HG02970 (cell line): ENCODE measurements around the gene KLK15.
"Not testable (repeated sequence)": the region's sequence is repeated elsewhere in the genome, so short reads cannot be mapped to it uniquely, and the experiment has no call there.

Experiments
- ATAC-seq: cut with Tn5 transposase; IDR thresholded peaks from one replicate; pipeline ENCODE4 v1.9.1; 2021; ENCODE audit warnings: mild to moderate bottlenecking, moderate library complexity, moderate number of reproducible peaks; ENCODE audit not compliant: unreplicated experiment, low FRiP score

KLK15 gene

DNA sequence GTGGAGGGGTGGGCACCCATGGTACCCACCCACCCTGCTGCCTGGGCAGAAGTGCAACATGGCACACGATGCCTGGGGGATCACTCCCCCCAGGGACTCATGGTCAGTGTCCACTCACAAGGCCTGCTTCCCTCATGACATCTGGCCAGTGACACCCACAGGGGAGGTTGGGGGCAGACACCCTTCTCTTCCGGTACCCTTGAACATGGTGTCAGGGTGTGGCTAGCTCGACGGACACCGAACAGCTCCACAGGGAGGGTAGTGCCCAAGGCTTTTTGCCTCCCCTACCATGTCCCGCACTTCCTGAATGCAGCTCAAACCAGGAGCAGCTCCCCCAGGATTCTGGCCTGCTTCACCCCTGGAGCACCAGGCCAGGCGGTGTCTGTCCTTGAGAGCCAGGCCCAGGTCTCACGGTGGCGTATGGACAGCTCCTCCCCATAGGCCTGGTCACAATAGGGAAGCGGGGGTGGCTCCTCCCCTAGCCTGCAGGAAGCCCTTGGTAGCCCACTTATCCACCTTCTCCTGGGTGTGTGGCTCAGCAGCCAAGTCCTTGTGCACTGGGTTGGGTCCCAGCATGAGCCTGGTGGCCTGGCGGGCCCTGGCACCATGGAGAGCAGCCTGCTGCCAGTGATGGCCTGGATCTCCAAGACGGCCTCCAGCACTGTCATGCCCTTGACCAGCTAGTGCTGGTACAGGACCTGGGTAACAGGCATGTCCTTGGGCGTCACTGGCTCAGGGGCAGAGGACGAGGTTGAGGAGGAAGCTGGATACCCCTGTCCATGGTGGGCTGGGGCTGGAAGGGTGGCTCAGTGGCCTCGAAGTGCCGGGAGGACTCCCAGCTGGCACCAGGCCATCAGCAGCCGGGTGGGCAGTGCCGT lies 35.4 kb downstream of the KLK15 start:
- no peak for ATAC-seq

DNA sequence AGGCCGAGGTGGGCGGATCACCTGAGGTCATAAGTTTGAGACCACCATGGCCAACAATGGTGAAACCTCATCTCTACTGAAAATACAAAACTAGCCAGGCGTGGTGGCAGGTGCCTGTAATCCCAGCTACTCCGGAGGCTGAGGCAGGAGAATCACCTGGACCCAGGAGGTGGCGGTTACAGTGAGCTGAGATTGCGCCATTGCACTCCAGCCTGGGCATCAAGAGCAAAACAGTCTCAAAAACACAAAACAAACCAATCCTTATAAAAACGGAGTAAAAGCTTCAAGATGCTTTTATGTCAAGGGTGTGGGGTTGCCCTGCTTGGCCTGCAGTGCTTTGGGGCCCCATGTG lies 36.0 kb downstream of the KLK15 start:
- ATAC-seq, result no peak

DNA sequence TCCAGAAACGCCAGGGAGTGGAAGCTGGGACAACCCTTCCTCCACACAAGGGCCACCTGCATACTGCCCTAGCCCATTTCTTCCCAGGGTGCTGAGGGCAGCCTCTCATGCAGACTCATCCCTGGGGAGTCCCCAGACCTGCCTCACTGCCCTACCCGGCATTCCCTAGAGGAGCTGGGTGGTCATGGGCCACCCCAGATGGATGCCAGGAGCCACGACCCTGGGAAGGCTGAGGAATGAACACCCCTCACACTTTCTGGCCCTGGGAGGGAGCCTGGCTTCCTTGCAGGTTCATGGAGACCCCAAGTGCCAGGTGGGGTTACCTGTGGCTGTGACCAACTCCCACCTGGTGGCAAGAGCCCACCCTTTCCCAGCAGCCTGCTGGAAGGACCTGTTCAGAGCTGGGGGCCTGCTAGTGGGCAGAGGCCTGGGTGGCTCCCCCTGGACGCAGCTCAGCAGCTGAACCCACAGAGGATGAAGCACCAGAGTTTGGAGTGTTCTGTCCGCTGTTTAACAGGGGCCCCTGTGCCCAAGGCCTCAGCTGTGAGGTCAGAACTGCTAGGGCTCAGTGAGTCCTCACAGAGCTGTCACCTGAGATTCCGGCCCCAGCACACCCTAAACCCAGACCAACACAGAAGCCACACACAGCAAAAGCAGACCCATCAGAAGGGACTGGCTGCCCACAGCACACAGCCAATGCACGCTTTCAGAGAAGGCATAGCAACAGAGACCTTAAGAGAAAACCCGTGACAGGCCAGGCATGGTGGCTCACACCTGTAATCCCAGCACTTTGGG lies 36.5 kb downstream of the KLK15 start:
- ATAC-seq, result no peak

DNA sequence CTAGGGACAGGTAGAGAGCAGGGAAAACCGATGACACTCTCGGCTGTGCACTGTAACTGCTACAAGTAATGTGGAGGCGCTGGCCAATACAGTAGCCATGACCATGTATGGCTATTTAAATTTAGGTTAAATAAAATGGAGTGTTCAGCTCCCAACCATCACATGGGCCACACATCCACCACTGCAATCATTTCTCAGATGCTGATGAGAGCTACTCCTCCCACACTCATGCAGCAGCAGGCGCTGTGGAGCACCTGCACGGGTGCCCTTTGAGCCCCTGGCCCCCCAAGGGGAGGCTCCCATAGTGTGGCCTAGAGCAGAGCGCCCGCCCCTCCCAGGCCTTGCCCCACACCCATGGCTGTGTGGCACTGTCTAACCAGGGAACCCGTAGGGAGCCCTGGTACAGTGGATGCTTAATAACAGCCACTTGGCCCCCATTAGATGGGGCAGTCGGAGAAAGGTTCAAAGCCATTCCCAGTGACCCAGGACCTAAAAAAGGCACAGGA lies 37.2 kb downstream of the KLK15 start:
- ATAC-seq, result no peak

DNA sequence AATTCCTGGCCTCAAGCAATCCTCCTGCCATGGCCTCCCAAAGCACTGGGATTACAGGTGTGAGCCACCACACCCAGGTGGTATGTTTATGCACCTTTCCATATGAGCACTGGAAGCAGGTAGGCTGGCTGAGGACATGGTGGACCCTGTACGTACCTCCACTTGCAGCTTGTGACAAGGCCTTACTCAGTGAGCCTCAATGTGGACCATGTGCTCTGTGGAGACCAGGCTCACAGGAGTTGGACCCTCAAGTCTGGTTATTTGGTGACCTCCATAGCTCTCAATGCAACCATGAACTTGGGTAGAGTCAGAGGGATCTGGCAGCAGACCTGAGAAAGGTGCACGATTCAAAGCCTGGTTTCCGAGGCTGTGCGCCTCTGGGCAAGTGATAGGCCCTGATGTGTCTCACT lies 37.7 kb downstream of the KLK15 start:
- ATAC-seq, result no peak

DNA sequence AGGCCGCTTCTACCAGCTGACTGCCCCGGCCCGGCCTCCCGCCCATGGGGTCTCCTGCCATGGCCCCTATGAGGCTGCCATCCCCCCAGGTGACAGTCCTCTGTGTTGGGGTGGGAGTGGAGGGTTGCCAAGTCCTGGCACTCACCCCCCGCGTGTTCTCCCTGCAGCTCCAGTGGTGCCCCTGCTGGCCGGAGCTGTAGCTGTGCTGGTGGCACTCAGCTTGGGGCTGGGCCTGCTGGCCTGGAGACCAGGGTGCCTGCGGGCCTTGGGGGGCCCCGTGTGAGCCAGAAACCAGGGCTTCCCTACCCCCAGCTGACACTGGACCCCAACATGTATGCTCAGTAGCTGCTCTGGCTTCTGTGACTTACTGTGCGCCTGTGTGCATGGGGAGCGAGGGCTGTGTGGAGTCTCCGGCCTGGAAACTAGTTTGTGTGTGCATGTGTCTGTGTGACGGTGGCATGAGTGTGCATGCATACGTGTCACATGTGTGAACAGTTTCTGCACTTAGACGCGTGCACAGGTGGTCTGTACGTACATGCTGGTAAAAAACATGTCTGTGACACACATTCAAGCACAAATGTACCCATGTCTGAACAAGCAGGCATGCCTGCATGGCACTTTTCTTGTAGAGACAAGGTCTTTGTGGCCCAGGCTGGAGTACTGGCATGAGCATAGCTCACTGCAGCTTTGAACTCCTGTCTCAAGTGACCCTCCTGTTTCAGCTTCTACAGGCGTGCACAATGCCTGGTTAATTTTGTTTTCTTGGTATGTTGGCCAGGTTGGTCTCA lies 38.3 kb downstream of the KLK15 start:
- ATAC-seq, result no peak

DNA sequence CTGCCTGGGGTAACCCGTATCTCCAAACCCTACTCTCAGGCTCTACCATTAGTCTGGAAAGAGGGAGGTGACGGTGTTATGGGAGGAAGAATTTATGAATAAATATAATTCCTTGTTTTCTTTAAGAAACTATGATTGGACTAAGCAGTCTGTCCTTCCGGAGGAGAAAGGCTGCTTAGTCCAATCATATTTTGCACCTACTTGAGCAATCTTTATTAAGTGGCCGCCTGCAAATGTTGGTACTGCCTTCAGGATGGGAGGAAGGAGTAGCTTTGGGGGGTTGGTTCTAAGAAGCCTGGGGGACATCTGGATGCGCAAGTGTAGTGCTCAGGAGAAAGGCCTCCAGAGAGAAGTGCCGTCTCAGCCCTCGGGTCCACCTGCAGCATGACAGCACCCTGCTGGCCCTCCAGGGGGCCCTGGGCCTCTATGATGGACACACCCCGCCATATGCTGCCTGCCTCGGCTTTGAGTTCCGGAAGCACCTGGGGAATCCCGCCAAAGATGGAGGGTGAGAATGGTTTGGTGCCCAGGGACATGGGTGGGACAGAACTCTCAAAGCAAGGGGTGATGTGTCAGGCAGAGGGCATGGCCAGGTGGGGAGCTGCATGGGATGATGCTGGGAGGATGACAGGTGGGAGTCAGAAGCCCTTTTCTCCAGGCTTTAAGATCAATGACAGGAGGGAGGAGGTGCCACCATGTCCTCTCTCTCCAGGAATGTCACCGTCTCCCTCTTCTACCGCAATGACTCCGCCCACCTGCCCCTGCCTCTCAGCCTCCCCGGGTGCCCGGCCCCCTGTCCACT lies 39.1 kb downstream of the KLK15 start:
- ATAC-seq, result no peak

DNA sequence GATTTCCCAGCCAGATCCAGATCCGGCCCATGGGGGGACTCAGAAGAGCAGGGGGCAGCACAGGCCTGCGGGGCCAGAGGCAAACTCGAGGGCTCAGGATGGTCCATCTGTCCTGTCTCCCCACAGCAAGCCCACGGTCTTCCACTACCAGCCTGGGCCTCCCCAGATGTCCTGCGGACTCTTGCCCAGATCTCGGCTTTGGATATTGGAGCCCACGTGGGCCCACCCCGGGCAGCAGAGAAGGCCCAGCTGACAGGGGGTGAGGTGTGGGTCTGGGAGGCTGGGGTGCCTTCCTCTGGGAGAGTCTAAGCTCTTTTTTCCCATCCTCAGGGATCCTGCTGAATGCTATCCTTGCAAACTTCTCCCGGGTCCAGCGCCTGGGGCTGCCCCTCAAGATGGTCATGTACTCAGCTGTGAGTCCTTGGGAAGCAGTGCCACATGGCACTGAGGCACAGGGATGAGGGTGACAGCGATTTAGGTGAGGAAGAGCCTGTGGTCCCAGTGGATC lies 39.8 kb downstream of the KLK15 start:
- no peak for ATAC-seq

DNA sequence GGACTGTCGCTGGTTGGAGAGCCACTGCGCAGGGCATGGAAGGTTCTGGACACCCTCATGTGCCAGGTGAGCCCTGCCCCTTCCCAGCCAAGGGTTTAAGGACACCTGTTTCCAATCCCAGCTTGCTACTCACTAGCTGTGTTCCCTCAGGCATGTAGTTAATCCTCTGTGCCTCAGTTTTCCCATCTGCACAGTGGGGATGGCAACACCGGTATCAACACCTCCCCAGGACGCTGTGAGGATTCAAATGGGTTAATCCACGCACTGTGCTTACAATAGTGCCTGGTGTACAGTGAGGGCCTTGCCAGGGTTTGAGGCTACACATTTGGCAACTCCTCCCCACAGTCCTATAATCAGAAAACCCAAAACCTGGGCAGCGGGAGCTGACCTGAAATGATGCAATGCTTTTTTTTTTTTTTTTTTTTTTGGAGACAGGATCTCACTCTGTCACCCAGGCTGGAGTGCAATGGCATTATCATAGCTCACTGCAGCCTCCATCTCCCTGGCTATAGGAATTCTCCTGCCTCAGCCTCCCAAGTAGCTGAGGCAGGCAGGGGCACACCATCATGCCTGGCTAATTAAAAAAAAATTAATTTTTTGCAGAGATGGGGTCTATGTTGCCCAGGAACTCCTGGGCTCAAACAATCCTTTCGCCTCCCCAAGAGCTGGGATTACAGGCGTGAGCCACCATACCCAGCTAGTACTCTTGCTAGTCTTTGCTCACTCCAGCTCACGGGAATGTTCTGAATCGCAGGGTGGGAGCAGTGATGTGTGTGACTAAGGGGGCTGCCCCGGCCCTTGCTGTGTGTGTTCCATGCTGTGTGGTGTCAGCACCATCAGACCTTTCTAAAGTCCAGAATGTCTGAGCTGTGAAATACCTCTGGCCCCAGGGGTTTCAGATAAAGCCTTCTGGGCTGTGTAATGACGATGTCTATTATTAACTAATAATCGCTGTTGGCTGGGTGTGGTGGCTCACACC lies 40.8 kb downstream of the KLK15 start:
- ATAC-seq, result no peak

DNA sequence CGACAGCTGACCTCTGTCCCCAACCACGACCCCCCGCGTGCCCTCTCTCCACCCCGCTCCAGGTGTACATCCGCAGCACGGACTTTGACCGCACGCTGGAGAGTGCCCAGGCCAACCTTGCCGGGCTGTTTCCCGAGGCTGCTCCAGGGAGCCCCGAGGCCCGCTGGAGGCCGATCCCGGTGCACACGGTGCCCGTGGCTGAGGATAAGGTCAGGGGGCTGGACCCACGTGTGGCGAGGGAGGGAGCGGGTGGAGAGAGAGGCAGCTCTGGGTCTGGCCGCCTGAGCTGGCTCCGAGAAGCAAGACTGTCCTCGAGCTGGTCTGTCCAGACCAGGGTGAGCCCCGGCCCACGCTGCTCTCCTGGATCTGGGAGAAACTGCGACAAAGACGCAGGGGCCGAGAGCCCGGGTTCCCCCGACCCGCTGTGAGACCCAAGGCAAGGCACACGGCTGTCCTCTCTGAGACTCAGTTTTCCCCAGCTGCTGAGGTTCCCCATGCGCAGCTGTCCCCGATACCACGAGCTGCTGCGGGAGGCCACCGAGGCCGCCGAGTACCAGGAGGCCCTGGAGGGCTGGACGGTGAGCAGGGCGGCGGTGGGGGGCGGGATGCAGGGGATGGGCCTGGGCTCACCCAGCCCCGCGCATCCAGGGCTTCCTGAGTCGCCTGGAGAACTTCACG lies 41.6 kb downstream of the KLK15 start:
- no peak for ATAC-seq

DNA sequence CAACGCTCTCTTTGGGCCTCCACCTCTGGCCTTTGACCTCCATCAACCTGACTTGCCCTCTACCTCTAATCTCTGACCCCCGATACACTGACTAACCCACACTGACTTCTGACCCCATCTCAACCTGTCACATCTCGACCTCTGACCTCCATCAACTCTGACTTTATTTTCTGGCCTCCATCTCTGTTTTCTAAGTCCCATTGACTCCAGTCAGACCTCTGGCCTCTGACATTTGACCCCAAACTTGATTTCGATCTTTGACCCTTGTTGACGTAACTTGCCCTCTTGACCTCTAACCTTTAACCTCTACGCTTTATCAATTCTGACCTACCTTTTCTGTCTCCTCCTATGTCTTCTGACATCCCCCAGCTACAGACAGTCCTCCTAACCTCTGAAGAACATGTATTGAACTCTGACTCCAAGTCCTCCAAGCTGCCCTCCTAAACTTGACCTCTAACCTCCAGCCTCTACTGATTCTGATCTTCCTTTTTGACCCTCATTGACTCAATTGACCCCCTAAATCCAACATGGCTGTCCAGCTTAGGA lies 42.4 kb downstream of the KLK15 start:
- no peak for ATAC-seq

DNA sequence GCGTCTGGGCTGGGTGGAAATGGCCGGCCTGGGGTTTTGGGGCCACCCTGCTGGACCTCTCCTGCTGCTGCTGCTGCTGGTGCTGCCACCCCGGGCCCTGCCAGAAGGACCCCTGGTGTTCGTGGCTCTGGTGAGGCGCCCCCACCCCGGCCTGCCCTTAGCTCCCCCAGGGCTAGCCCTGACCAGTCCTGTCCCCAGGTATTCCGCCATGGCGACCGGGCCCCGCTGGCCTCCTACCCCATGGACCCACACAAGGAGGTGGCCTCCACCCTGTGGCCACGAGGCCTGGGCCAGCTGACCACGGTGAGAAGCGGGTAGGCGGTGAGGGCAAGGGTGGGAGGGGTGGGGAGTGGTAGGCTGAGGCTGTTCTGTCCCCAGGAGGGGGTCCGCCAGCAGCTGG lies 43.0 kb downstream of the KLK15 start, which contains the start of gene ACP4:
Gene ACP4, plus strand, starts transcription at position 20 of the 400 bp plus-strand sequence. Its CDS starts 0 bp downstream, at position 20.
- ATAC-seq, result no peak

DNA sequence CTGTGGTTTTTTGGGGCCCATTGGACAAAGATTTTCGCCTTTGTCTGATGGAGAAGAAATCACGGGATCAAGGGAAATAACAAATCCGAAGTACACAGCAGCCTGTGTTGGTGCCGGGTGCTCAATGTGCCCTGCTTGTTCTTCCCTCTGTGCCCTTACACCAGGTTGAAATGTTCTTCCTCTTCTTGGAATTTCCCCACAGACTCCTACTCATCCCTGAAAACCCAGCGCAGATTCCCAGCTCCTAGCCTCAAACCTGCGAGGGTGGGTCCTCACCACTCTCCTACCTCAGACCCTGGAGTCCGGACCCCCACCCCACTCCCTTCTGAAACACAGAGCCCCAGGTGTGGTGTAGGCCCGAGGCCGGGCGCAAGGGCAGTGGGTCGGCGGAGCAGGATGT lies 48.0 kb downstream of the KLK15 start:
- ATAC-seq, result no peak

DNA sequence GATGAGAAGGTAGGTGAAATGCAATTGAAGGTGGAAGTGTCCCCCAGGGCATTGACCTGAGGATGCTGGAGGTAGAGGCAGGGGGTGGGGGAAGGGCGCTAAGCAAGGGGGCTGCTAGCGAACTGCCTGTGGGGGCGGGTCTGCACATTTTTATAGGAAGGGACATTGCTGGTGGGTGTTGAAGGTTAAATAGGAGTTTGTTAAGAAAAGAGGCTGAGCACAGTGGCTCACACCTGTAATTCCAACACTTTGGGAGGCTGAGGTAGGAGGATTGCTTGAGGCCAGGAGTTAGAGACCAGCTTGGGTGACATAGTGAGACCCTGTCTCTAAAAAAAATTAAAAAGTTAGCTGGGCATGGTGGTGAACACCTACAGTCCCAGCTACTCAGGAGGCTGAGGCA lies 48.7 kb downstream of the KLK15 start:
- ATAC-seq, result no peak

DNA sequence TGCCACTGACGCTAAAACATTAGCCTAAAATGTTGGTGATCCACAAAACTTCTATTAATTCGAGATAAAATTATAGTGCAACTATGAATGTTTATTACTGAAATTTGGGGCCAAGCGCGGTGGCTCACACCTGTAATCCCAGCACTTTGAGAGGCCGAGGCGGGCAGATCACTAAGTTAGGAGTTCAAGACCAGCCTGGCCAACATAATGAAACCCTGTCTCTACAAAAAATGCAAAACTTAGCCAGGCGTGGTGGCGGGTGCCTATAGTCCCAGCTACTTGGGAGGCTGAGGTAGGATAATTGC lies 49.6 kb downstream of the KLK15 start:
- ATAC-seq, result not testable (repeated sequence)

DNA sequence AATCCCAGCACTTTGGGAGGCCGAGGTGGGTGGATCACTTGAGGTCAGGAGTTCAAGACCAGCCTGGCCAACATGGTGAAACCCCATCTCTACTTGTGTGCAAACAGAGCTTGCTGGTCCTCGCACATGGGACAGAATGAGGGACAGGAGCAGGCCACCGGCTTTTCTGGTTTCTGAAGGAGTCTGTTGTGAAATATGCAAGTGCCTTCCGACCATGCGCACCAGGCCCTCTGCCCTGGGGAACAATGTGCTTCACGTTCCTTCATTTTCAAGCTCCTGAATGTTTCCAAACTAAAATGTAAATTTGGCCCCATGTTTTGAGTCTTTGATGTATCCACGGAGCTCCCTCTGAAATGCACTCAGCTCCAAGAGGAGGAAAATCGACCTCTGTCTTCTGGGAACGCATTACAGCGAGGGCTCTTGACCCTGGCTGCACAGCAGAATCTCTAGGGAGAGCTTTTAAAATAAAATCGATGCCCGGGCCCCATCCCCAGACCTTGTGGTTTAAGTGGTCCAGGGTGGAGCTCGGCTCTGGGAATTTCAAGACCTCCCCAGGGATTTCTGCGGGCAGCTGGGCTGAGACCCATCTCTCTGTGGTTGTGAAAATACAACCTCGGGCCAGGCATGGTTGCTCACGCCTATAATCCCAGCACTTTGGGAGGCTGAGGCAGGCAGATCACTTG lies 52.5 kb downstream of the KLK15 start:
- ATAC-seq, result no peak
